AG08396 (cell line): ENCODE results near the gene MGAT5.

ENCODE experiments used
- DNase-seq: peaks from one replicate; pipeline ENCODE4 v3.0.0; 2012; ENCODE audit warnings: low spot score, mixed read lengths

Gene MGAT5

DNA sequence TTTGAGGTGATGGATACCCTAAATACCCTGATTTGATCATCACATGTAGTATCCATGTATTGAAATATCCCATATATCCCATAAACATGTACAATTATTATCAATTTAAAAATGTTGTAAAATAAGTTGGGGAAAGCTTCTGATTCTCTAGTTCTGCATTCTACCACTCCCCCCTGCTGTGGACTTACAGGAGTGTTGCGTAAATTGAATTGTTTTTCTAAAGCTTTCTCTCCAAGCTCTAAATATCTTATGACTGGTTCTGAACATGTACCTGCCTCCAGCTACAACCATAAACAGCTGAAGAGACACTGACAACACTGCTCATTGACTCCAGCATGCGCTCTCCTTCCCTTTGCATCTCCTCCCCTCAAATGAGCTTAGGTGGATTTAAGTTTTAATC lies 145.2 kb downstream of the MGAT5 start:
- no peak for DNase-seq

DNA sequence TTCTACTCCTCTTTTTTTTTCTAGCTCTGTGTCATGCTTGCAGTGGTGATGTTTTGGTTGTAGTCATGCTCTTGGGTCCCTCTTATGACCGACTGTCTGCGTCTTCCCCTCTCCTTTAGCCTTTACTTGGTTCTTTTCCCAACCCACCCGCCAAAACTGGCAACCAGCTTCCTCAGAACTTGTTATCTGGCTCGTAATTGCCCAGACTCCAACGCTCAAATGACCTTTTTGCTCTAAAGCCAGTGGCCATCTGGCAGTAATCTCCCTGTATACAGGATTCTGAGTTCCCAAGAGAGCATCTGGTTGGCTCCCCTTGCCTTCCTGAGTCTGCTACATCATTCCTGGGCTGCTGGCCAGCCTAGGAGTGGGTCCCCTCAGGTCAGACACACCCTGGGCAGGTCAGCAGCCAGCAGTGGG lies 147.2 kb downstream of the MGAT5 start:
- DNase-seq, result no peak

DNA sequence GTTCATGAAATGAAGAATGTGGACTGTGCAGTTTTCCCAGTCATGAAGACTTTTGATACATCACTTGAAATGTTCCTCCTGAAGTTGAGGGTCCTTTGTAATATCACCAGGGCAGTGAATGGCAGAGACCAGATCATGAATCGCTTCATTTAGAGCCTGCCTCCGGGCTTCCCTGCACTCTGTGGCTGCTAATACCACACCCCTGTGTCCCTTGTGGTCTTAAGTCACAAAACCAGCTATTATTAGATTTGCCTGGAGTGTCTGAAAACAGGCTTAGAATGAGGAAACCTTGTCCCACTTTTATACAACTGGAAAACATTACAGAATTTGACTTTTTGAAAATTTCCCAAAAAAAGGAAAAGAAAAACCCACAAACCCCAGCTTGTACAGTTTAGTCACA lies 147.9 kb downstream of the MGAT5 start:
- DNase-seq, result no peak

DNA sequence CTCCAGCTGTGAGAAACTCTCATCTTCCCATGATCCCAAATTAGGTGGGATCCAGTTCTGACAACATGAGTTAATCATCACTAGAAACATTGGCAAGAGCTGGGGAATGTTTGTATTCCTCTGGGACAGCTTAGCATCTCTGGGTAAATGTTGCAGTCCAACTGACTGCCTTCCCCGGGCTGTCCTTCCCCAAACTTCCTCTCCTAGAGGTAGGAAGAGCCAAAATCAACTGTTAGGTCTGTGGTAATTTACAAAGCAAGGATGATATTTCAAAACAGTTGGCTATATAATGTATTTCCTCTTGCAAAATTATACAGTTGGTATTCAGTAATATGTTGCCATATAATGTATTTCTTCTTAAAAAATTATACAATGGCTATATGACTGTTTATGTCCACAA lies 148.5 kb downstream of the MGAT5 start:
- no peak for DNase-seq

DNA sequence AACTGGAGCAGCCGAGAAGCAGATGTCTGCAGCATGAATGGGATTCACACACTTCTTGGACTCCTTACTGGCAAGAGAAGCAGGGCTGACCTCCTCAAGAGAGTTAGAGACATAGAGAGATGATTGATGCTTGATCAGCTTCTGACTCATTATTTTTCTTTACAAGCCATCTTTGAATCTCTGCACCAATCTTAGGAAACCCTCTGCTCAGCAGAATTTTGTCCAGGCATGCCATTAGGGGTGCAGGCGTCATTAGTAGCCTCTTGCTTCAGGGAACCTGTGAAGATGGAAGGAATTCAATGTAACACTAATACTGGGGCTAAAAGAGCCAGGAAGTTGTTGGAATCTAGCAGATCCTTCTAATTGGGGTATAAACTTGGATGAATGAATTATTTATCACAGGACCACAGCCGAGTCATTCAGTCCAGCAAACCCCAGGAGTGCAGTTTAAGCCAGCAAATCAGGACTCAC lies 151.8 kb downstream of the MGAT5 start:
- no peak for DNase-seq

DNA sequence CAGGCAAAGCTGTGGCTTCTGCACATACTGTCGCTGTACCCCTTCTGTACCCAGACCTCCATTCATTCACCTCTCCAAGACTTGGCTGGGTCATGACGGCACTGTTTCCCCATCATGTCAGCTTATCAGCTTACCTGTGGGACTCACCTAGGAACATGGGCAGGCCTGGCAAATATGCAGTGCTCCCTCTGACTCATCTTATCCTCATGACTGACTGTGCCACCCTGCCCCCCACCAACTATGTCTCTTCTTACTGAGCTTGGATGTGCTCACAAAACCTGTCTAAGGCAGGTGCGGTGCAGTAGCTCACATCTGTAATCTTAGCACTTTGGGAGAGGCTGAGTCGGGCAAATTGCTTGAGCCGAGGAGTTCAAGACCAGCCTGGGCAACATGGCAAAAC lies 152.4 kb downstream of the MGAT5 start:
- no peak for DNase-seq

DNA sequence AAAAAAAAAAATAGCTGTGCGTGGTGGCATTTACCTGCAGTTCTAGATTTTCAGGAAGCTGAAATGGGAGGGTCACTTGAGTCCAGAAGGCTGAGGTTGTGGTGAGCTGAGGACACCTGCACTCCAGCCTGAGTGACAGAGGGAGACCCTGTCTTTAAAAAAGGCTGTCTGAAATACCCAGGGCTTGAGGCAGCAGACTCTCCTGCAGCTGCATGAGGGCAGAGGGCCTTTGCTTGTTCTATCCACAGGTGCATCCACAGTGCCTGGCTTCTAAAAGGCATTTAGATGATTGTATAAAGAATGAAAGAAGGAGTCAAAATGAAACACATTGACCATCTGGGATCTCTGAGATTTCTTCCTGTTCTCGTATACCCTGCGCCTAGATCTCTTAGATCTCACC lies 152.9 kb downstream of the MGAT5 start:
- DNase-seq, result no peak

DNA sequence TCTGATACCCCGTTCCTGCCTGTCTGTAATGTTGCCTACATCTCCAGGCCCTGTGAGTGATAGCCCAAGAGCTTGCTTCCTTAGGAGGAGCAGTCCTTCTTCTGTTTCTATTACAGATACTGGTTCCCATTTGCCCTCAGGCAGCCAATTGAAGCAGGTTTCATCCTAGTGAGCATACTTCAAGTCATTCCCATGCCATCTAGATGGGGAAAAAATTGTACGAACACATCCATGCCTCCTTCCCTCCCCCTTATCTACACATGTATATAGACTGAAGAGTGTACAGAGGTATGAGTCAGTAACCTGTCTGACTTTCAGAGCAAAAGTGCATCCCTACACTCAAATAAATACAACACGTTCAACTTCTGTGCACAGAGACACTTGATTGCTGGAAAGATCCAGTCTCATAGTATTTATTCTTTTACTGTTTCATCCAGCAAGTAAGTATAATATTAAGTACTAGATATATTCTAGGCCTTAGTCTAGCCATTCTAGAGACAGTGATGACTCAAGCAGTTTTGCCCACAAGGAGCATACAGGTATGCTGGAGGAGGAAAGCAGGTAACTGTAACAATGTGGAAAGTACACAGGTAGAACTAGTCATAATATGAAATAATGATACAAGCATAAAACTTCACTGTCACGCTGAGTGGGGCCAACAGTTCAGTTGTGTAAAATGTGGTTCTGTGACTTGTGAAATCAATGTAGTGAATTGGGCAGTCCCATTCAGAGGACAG lies 153.4 kb downstream of the MGAT5 start:
- no peak for DNase-seq

DNA sequence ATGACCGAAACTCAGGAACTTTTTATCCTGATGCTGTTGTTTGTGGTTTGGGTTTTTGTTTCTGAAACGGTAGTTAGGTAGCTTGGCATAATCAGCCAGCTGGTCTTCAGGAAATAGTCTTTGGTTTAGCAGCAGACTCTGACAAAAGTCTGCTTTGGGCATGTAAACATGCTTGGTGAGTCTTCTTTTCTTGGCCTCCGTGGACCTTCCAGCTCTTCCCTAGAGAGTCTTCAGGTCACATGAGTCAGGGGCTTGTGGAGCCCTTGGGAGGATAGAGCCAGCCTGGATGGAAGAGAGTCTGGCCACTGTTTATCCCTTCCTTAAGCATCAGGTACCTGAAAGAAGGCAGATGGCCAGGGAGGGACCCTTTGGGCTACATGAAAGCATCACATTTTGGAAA lies 154.5 kb downstream of the MGAT5 start:
- DNase-seq, result no peak

DNA sequence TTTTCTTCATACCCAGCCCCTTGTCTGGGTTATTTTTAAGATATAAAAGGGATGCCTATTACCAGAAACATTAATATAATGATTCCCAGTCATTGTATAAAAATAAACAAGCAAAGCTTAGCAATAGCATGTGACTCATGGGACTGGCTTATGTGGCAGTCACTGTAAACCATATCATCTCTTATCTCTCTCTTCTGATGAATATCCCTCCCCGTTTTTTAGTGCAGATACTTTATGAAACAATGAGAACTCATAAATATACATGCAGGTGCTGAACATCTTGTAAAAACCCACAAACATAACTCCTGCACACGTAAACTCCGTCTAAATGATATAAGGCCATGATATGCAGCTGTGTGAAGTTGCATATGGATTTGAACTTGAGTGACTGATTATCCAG lies 154.9 kb downstream of the MGAT5 start:
- no peak for DNase-seq

DNA sequence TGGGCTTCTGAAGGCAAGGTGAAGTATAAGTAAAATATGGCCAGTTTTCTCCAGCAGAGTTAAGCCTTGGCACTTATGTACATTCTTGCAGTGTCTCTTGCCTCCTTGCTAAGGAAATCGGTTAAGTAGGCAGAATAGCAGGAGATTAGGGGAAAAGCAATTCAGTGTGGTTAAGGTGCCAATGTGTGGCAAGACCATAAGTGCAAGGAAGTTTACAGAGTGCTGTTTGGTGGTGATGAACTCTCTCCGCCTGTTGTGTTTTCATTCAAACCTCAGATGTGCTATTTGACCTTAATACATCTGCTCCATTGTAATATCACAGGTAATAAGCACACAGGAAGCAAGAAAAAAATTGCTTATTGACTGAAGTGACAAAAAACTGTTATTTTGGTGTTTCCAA lies 156.1 kb downstream of the MGAT5 start:
- no peak for DNase-seq

DNA sequence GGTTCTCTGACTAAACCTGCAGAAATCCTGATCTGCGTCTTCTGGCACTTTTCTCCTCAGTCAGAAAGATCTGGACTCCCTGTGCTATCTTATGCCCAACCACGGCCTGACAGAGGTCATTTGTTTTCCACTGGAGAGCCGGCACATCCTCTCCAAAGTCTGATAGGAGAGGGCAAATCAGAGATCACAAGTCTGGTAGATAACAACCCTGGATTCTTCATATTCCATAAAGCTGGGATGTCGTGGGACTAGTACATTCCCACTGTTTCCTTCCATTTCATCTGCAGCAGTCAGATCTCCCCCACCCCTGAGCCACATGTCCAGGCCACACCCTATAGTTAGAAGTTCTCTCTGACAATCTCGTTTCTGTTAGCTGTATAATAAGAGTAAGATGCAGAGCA lies 157.0 kb downstream of the MGAT5 start:
- DNase-seq, result no peak

DNA sequence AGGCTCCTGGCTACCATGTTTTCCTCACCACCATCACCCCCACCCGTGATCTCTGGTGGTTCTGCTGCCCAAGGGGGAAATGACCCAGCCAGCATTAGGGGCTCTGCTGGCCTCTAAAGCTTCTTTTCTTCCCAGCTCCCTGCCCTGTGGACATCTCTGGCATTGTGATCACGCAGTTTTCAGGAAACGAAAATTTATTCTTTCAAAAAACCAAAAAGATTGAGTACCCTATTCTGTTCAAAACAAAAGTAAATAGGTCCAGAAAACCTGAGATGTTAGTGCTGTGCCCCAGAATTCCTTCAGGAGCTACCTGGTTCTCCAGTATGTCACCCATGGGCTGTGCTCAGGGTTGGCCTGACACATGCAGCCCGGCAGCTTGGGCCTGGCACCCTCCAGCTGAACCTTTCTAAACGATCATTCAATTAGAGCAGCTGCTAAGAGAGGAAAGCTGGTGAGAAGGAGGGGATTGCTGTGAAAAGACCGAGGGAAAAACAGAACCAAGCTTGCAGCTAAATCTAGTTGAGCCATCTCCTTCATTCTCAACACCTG lies 157.5 kb downstream of the MGAT5 start:
- DNase-seq, result no peak

DNA sequence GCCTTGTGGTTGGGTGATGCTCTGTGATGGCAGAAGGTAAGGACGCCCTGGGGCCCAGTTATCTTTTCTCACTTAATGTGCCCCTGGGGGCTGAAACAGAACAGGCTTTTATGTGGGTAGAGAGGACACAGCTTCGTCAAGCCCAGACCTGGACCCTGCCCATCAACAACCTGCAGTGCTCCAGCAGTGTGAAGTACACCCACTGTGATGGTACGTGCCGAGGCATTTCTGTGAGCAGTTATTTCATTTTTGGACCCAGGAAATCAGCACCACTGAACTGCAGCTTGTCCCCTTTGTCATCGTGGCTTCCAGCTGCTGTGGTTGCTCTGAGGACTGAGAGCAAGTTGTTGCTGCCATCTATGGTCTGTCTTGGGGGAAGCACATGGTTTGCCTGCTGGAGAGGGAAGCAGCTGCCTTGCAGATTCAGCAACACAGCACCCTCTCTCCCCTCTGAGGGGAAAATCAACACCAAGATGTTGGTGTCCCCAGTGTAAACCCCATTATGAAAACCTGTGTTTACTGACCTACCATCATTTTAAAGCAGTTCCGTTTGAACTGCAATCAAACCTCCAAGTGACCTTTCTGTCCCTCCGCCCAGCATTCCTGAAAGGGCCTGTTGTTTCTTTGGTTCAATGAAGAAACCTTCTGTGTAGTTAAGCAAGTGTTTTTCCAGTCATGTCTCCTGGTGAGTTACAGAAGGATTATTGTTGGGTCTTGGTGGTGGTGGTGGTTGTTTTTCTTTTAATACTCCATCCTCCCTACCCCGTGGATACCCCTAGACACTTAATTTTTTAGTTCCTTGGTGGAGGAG lies 158.2 kb downstream of the MGAT5 start:
- DNase-seq, result peak; percentile 74

DNA sequence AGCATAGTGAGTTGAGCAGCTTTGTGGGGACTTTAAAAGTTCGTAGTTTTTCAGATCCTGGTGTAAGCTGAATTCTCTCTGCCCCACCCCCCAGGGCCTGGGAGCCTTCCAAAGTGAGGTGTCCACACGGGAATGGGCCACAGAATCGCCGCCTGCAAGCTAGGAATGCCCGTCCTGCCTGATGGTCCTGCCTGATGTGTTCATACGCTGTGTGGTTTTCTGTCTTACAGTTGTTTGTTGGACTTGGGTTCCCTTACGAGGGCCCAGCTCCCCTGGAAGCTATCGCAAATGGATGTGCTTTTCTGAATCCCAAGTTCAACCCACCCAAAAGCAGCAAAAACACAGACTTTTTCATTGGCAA lies 158.7 kb downstream of the MGAT5 start:
- DNase-seq, result no peak

DNA sequence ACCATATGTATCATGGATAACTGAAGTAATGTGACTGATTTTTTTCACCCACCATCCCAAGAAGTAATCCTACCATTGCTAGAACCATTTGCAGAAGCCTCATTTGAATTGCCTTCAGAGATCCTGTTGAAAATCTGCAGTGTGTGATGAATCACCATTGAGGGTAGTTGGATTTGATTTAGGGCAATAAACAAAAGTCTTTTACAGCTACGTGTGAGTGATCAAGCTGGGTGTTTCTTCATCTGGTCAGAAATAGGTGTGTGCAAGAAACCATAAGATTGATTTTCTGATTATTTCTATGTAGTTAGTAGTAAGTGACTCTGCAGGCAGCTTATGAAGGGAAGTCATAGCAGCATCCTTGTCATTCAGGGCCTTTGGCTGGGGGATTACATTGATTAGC lies 159.6 kb downstream of the MGAT5 start:
- no peak for DNase-seq

DNA sequence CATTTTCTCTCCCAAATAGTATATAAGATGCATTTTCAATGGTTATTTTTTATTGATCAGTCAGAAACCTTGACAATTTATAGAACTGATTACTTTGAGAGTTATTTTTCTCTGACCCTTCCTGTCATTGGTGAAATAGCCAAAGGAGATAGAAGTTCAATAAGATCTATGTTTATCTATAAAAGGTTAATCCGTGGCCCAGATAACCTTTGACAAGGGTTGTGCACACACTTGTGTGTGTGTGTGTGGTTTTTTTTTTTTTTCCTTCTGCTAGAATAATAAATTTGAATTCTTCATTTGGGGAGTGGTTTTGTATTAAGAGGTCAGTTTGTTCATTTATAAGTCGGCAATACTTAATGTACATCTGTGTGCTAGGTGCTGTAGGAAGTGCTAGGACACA lies 160.0 kb downstream of the MGAT5 start:
- no peak for DNase-seq

DNA sequence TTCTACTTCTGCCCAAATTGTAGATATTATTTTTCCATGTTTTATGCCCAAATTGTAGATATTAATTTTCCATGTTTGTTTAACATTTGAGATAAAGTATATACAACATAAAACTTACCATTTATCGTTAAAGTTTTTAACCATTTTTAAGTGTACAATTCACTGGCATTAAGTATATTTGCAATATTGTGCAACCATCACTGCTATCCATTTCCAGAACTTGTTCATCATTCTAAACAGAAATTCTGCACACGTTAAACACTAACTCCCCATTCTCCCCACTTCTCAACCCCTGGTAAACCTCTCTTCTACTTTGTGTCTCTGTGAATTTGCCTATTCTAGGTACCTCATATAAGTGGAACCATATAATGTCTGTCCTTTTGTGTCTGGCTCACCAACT lies 162.1 kb downstream of the MGAT5 start:
- DNase-seq, result no peak

DNA sequence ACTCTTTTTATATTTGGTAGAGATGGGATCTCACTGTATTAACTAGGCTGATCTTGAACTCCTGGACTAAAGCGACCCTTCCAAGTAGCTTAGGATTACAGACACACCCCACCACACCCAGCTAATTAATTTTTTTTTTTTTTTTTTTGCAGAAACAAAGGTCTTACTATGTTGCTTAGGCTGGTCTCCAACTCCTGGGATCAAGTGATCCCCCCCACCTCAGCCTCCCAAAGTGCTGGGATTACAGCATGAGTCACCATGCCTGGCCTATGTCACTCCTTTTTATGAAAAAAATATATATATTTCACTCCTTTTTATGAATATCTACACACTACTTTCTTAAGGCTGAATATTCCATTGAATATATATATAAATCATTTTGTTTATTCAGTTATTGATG lies 162.8 kb downstream of the MGAT5 start:
- no peak for DNase-seq

DNA sequence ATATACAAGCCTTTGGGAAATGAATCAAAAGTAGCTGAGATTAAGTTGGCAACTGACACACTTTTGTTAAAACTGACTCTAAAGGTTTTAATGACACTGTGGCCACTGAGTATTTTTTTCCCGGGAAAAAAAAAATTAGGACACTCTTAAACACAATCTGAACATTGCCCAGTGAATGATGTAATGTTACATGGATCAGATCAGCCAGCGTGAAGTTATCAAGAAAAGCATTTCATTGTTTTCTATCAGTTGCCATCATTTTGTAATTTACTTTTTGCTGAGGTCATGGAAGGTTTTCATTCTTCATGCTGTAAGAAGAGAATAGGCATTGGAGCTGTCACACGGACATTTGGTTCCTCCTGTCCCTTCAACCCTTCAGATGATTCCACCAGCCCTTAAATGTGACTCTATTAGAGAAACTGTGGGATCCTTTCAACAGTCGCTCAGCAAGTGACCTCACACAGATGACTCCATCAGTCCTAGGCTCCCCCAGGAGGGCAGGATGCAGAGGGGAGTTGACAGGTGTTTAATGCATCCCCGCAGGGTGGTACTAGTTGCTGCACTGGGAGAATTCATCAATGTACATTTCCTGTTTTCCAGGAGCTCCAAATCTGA lies 164.2 kb downstream of the MGAT5 start:
- no peak for DNase-seq

DNA sequence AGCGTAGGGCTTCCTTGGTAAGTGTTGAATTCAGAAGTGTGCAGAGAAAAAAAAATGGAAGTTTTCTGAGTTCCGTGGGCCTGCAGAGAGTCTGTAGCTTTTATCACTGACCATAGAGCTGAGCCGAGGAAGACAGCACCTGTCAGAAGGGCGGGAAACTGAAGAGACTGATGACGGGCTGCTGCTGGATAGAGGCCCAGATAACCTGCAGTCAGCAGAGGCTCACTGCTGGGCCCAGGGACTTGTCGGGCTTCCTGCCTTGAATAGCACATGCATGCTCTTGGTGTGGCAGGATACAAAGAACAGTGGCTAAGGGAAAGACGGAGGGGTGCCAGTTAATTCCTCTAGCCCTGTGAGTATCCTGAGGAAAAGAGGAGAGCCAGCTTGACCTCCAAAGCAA lies 166.4 kb downstream of the MGAT5 start:
- DNase-seq, result no peak

DNA sequence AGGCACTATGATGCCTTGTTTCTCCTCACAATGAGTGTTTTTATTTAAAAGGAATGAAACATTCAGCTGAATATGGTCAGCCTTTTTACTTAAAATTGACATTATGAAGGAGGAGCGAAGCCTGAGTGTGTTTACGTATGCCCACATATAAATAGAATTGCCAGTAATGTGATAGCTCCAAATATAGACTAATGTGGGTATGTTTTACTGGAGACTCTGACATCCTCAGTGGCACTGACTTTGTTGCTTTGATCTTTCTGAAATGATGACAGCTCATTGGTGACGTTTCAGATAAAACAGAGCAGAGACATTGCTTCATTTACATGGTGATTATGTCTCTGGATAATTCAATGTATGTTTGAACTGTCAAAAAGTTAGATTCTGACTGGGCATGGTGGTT lies 167.0 kb downstream of the MGAT5 start:
- DNase-seq, result no peak
